ENCODE results near the gene PDZRN3. TPM values are rescaled to one million over a fixed set of nuclear protein-coding genes. Genes with fewer than 3 reads are reported as not detected.

PDZRN3 gene
- total RNA-seq, 2 experiments from 2014 or later: not detected

DNA sequence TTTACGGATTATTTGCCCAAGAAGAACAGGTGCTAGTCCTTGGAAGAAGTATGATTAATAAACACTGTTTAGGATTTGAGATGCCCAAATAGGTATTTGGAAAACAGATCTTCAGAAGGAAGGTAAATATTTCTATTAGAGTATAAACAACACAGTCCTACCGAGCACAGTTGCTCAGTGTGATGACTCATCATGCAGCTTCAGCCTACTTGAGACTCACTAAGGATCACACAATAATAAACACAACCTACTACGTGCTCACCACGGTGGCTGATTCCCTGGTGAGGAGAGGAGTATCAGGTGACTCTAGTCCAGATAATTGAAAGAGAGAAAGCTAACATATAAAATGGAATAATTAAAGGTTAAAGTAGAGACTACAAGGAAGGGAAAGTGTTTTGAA lies 72.0 kb downstream of the PDZRN3 start:
- Mint-ChIP-seq H3K4me1 (no peaks in the 10 kb centered on the region), H3K27ac (no peak overlapping the region), H3K4me3 (no peak overlapping the region), H3K9me3 (no peaks in the 10 kb centered on the region), H3K36me3 (ENCODE audit: low read depth) (no peaks in the 10 kb centered on the region), H3K27me3 (no peaks in the 10 kb centered on the region)
- POLR2A ChIA-PET: no interaction called here
- CTCF ChIA-PET: no interaction called here
- DNase-seq: no peak

- CTCF ChIA-PET: no interaction called here
- Mint-ChIP-seq H3K4me1 (no peaks in the 10 kb centered on the region), H3K27me3 (no peaks in the 10 kb centered on the region), H3K9me3 (no peaks in the 10 kb centered on the region), H3K4me3 (no peak overlapping the region), H3K27ac (no peak overlapping the region), H3K36me3 (ENCODE audit: low read depth) (no peaks in the 10 kb centered on the region)
- no peak for DNase-seq
- POLR2A ChIA-PET: no interaction called here
Measured at GRCh38 chr3:73550032-73550431, 74.7 kb downstream of the PDZRN3 start.

GRCh38 chr3:73549051-73549600 lies 75.6 kb downstream of the PDZRN3 start:
- no peaks in the 10 kb centered on the region for H3K9me3 Mint-ChIP-seq
- ChIA-PET POLR2A (no interaction called here), CTCF (no interaction called here)
- H3K36me3 Mint-ChIP-seq (ENCODE audit: low read depth): no peaks in the 10 kb centered on the region
- no peaks in the 10 kb centered on the region for H3K4me1 Mint-ChIP-seq
- DNase-seq: no peak
- H3K27me3 Mint-ChIP-seq: no peaks in the 10 kb centered on the region
- H3K4me3 Mint-ChIP-seq: no peak overlapping the region
- no peak overlapping the region for H3K27ac Mint-ChIP-seq

DNA sequence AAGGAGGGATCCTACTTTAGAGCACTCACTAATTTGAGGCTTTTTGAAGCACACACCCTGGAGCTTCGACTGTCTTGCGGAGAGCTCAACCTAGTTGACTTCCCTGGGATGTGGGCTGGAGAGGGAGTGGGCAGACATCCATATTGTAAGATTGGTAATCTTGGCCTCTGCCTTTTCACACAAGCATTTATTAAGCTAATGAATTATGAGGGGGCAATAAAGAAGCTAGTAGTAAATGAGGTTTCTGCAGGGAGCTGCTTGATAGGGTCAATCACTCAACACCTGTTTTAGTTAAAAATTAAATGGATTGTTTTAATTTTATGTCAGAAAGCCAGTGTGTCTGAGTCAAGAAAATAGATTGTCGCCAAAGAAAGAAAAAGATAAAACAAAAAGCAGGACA lies 76.3 kb downstream of the PDZRN3 start:
- Mint-ChIP-seq H3K9me3 (no peaks in the 10 kb centered on the region), H3K4me3 (no peak overlapping the region), H3K4me1 (no peaks in the 10 kb centered on the region), H3K27me3 (no peaks in the 10 kb centered on the region), H3K36me3 (ENCODE audit: low read depth) (no peaks in the 10 kb centered on the region), H3K27ac (no peak overlapping the region)
- no peak for DNase-seq
- ChIA-PET CTCF (no interaction called here), POLR2A (no interaction called here)

- H3K4me3 Mint-ChIP-seq: no peak overlapping the region
- H3K27ac Mint-ChIP-seq: no peak overlapping the region
- CTCF ChIA-PET: interaction anchor here (2.0 kb wide), 1 partner anchor 28 kb away, joined by 4 read pairs; no protein-coding TSS in a partner anchor
- no peaks in the 10 kb centered on the region for H3K36me3 Mint-ChIP-seq (ENCODE audit: low read depth)
- no peaks in the 10 kb centered on the region for H3K9me3 Mint-ChIP-seq
- POLR2A ChIA-PET: no interaction called here
- no peaks in the 10 kb centered on the region for H3K4me1 Mint-ChIP-seq
- DNase-seq: no peak
- no peaks in the 10 kb centered on the region for H3K27me3 Mint-ChIP-seq
Measured at GRCh38 chr3:73547427-73548248, 77.1 kb downstream of the PDZRN3 start.

DNA sequence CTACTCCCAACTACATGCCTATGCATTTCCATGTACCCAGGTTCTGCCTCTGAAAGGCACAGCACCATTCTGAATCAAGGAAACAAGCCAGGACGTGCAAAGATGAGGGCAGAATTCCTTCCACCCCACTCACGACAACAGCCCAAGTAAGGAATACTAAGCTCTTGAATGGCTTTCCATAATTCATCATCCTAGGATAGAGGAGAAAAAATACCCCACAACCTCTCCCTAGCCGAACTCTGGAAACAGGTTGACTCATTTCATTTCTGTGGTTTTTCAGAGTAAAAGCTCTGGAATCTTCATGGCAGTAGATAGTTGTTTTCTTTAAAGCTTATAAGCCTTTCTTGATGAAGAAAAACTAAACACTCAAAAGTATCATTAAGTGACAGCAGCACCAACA lies 77.8 kb downstream of the PDZRN3 start:
- Mint-ChIP-seq H3K4me3 (no peak overlapping the region), H3K27ac (no peak overlapping the region), H3K4me1 (no peaks in the 10 kb centered on the region), H3K36me3 (ENCODE audit: low read depth) (no peaks in the 10 kb centered on the region), H3K9me3 (no peaks in the 10 kb centered on the region), H3K27me3 (no peaks in the 10 kb centered on the region)
- CTCF ChIA-PET: interaction anchor here (2.0 kb wide), 1 partner anchor 28 kb away, joined by 4 read pairs; no protein-coding TSS in a partner anchor
- POLR2A ChIA-PET: no interaction called here
- DNase-seq: no peak

- Mint-ChIP-seq H3K27ac (no peak overlapping the region), H3K9me3 (no peaks in the 10 kb centered on the region), H3K36me3 (ENCODE audit: low read depth) (no peaks in the 10 kb centered on the region), H3K27me3 (no peaks in the 10 kb centered on the region), H3K4me1 (no peaks in the 10 kb centered on the region), H3K4me3 (no peak overlapping the region)
- CTCF ChIA-PET: no interaction called here
- POLR2A ChIA-PET: no interaction called here
- DNase-seq: no peak
Measured at GRCh38 chr3:73543412-73543811, 81.3 kb downstream of the PDZRN3 start.

DNA sequence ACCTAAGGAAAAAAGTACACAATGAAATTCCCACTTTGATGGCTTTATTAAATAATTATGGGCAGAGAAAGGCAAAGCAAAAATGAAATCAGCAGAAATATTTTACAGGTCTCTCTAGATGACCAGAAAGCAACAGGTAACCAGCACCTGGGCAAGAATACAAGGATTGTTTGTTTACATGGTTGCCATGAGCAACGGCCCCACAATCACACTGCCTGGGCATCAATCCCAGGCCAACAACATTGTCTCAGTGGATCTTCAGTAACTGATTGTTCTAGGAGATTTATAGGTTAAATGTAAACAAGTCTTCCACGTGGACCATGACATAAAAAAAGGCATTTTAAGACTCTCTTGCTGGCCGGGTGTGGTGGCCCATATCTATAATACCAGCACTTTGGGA lies 82.6 kb downstream of the PDZRN3 start:
- no peaks in the 10 kb centered on the region for H3K9me3 Mint-ChIP-seq
- no peak for DNase-seq
- H3K27me3 Mint-ChIP-seq: no peaks in the 10 kb centered on the region
- H3K27ac Mint-ChIP-seq: no peak overlapping the region
- H3K36me3 Mint-ChIP-seq (ENCODE audit: low read depth): no peaks in the 10 kb centered on the region
- POLR2A ChIA-PET: no interaction called here
- CTCF ChIA-PET: no interaction called here
- H3K4me3 Mint-ChIP-seq: no peak overlapping the region
- no peaks in the 10 kb centered on the region for H3K4me1 Mint-ChIP-seq

DNA sequence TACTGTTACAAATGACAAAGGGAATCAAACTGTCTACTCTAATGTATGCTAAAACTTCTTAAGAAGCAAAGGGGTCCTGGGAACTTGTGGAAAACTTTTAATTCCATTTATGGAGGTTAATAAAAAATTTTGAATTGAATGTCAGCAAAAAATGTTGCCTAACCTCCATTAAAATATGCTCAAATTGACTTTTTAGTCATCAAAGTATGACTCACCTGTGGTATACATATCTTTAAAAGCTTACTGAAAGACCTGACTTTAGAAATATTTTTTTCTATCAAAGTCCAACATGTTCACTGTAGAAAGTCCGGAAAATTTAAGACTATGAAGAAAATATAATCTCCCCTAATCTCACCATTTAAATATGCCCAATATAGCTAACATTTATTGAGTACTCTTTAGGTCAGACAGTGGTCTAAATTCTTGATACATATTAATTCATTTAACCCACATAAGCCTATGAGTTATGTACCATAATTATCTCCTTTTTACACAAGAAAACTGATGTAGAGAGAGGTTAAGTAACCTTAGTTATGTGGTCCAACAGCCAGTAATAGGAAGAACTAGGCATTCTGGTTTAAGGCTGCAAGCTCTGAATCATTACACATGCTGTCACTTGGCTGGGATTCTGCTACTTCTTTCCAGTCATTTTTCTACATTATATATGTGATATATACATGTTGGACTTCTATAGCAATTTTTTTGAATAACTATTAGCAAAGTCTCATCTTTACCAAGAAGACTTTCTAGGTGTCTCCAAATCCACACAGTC lies 83.6 kb downstream of the PDZRN3 start:
- CTCF ChIA-PET: no interaction called here
- Mint-ChIP-seq H3K4me3 (no peak overlapping the region), H3K9me3 (no peaks in the 10 kb centered on the region)

DNA sequence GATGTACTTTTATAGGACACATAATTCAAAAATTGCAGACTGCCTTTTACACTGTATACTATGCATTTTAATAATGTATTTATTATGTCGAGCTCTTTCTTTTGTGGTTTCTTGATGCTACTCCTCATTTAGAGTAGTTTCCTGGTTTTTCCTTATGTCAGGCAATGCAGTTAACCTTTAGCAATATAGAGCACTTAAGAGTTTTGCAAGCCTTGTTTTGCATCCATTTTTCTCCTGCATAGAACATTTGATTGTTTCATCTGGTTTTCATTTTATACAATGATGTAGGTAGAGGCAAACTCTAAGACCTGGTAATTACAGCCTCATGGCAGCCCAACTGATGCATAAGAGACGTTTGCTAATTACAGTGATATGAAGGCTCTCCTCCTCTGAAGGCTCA lies 86.3 kb downstream of the PDZRN3 start:
- Mint-ChIP-seq H3K4me1 (no peaks in the 10 kb centered on the region), H3K4me3 (no peak overlapping the region), H3K27me3 (no peaks in the 10 kb centered on the region), H3K27ac (no peak overlapping the region), H3K36me3 (ENCODE audit: low read depth) (no peaks in the 10 kb centered on the region), H3K9me3 (no peaks in the 10 kb centered on the region)
- ChIA-PET POLR2A (no interaction called here), CTCF (no interaction called here)
- no peak for DNase-seq

More for the DNA sequence above, 83.6 kb downstream of the PDZRN3 start:
- no peak for DNase-seq
- H3K27ac Mint-ChIP-seq: no peak overlapping the region
- no peaks in the 10 kb centered on the region for H3K4me1 Mint-ChIP-seq
- no peaks in the 10 kb centered on the region for H3K27me3 Mint-ChIP-seq
- H3K36me3 Mint-ChIP-seq (ENCODE audit: low read depth): no peaks in the 10 kb centered on the region
- POLR2A ChIA-PET: no interaction called here

GRCh38 chr3:73536952-73537351 lies 87.8 kb downstream of the PDZRN3 start:
- no peaks in the 10 kb centered on the region for H3K4me1 Mint-ChIP-seq
- DNase-seq: no peak
- ChIA-PET POLR2A (no interaction called here), CTCF (no interaction called here)
- H3K27ac Mint-ChIP-seq: no peak overlapping the region
- H3K36me3 Mint-ChIP-seq (ENCODE audit: low read depth): no peaks in the 10 kb centered on the region
- H3K27me3 Mint-ChIP-seq: no peaks in the 10 kb centered on the region
- H3K4me3 Mint-ChIP-seq: no peak overlapping the region
- no peaks in the 10 kb centered on the region for H3K9me3 Mint-ChIP-seq

- no peak overlapping the region for H3K4me3 Mint-ChIP-seq
- CTCF ChIA-PET: no interaction called here
Measured at GRCh38 chr3:73536336-73536895, 88.3 kb downstream of the PDZRN3 start.

GRCh38 chr3:73535931-73536330 lies 88.8 kb downstream of the PDZRN3 start:
- ChIA-PET CTCF (no interaction called here), POLR2A (no interaction called here)
- H3K36me3 Mint-ChIP-seq (ENCODE audit: low read depth): no peaks in the 10 kb centered on the region
- H3K4me3 Mint-ChIP-seq: no peak overlapping the region
- no peak overlapping the region for H3K27ac Mint-ChIP-seq
- H3K9me3 Mint-ChIP-seq: no peaks in the 10 kb centered on the region
- no peaks in the 10 kb centered on the region for H3K27me3 Mint-ChIP-seq
- no peaks in the 10 kb centered on the region for H3K4me1 Mint-ChIP-seq
- DNase-seq: no peak

More at GRCh38 chr3:73536336-73536895, 88.3 kb downstream of the PDZRN3 start:
- Mint-ChIP-seq H3K27ac (no peak overlapping the region), H3K36me3 (ENCODE audit: low read depth) (no peaks in the 10 kb centered on the region), H3K9me3 (no peaks in the 10 kb centered on the region), H3K4me1 (no peaks in the 10 kb centered on the region), H3K27me3 (no peaks in the 10 kb centered on the region)
- DNase-seq: no peak
- POLR2A ChIA-PET: no interaction called here
